Transverse colon (tissue), 3 donors: ENCODE data around the gene ANAPC16.

Experiments used
- CTCF ChIP-seq, 5 experiments: fragments of 200-600 bp in 3 of 5; fragments of 450-650 bp in 2 of 5; sonication (generic) in 3 of 5; IDR thresholded peaks; 1 replicate in 2 of 5; 2 replicates in 3 of 5; pipeline ENCODE4 v1.5.1; 2016 to 2017; ENCODE audit warnings: antibody characterized with exemption in 5 of 5, inconsistent platforms in 3 of 5, mild to moderate bottlenecking in 2 of 5, moderate library complexity in 1 of 5
- POLR2A ChIP-seq: fragments of 450-650 bp; IDR thresholded peaks from one replicate; pipeline ENCODE4 v1.6.1; 2016; ENCODE audit warnings: antibody characterized with exemption, mild to moderate bottlenecking, moderate library complexity

- TF ChIP-seq POLR2A (no peak), CTCF (IDR thresholded peaks at IDR 0.05) (no peak)
Observed at GRCh38 chr10:72267819-72268399, 52.1 kb downstream of the ANAPC16 start.
